Neural cell (in vitro differentiated cells): ENCODE measurements around the gene ARHGAP10. TPM values are rescaled to one million over a fixed set of nuclear protein-coding genes. Genes with fewer than 3 reads are reported as not detected.

ENCODE experiments used
- H2AFZ ChIP-seq: fragments of 200-600, 300-800 bp; sonication (generic), shearing (Covaris generic); 2 replicates; pipeline ENCODE4 v1.6.0; 2014; ENCODE audit warnings: low read depth, mild to moderate bottlenecking, antibody characterized with exemption, low read length, moderate library complexity
- H3F3A ChIP-seq: fragments of 200-600 bp; shearing (Covaris generic); 2 replicates; pipeline ENCODE4 v1.6.1; 2016; ENCODE audit warnings: mild to moderate bottlenecking, moderate library complexity, mixed read lengths, antibody characterized with exemption, low read length; ENCODE audit not compliant: insufficient read depth, poor library complexity, severe bottlenecking
- H3K27ac ChIP-seq: fragments of 200-600, 300-800 bp; sonication (generic), shearing (Covaris generic); 2 replicates; pipeline ENCODE4 v1.5.1; 2014; ENCODE audit warnings: mild to moderate bottlenecking, low read length, moderate library complexity
- H3K27me3 ChIP-seq: fragments of 300-800, 200-600 bp; sonication (generic), shearing (Covaris generic); 2 replicates; pipeline ENCODE4 v1.6.0; 2014; ENCODE audit warnings: mild to moderate bottlenecking, low read depth, low read length, moderate library complexity; ENCODE audit not compliant: insufficient read depth
- H3K36me3 ChIP-seq: fragments of 300-800, 200-600 bp; sonication (generic), shearing (Covaris generic); 2 replicates; pipeline ENCODE4 v1.5.1; 2014; ENCODE audit warnings: mild to moderate bottlenecking, antibody characterized with exemption, low read length, moderate library complexity; ENCODE audit not compliant: insufficient read depth
- H3K4me2 ChIP-seq: fragments of 300-800, 200-600 bp; sonication (generic), shearing (Covaris generic); 2 replicates; pipeline ENCODE4 v1.6.0; 2014; ENCODE audit warnings: mild to moderate bottlenecking, low read length
- H3K4me3 ChIP-seq: fragments of 300-800, 200-600 bp; sonication (generic), shearing (Covaris generic); 2 replicates; pipeline ENCODE4 v1.5.1; 2014; ENCODE audit warnings: mild to moderate bottlenecking, low read length, moderate library complexity
- H3K79me2 ChIP-seq: fragments of 200-600 bp; shearing (Covaris generic); replicated peaks from 2 replicates; pipeline ENCODE4 v1.6.0; 2014; ENCODE audit warnings: mild to moderate bottlenecking, low read length, moderate library complexity; ENCODE audit not compliant: insufficient read depth
- H3K9ac ChIP-seq: fragments of 300-800, 200-600 bp; sonication (generic), shearing (Covaris generic); 2 replicates; pipeline ENCODE4 v1.6.1; 2016; ENCODE audit warnings: mild to moderate bottlenecking, low read length, mixed read lengths
- H3K9me2 ChIP-seq: fragments of 200-600 bp; shearing (Covaris generic); 2 replicates; pipeline ENCODE4 v1.6.1; 2016; ENCODE audit warnings: mild to moderate bottlenecking, low read length, mixed read lengths; ENCODE audit not compliant: insufficient read depth
- H3K9me3 ChIP-seq: fragments of 200-600, 300-800 bp; sonication (generic), shearing (Covaris generic); 2 replicates; pipeline ENCODE4 v1.6.1; 2016; ENCODE audit warnings: mild to moderate bottlenecking, mixed run types, low read length, moderate library complexity, mixed read lengths
- H4K20me1 ChIP-seq: fragments of 200-600 bp; shearing (Covaris generic); 2 replicates; pipeline ENCODE4 v1.6.1; 2016; ENCODE audit warnings: mild to moderate bottlenecking, mixed run types; ENCODE audit not compliant: insufficient read depth
- CTCF ChIP-seq: fragments of 450-650 bp; IDR thresholded peaks from 2 replicates; pipeline ENCODE4 v1.5.1; 2014; ENCODE audit warnings: antibody characterized with exemption, mild to moderate bottlenecking, moderate library complexity; ENCODE audit not compliant: poor library complexity, severe bottlenecking
- EP300 ChIP-seq: fragments of 450-650 bp; conservative IDR thresholded peaks from 2 replicates; pipeline ENCODE4 v1.6.1; 2014; ENCODE audit warnings: antibody characterized with exemption, mild to moderate bottlenecking, moderate library complexity; ENCODE audit not compliant: poor library complexity, severe bottlenecking
- EZH2 ChIP-seq: fragments of 200-600, 300-800 bp; shearing (Covaris generic), sonication (generic); IDR thresholded peaks from 2 replicates; pipeline ENCODE4 v1.6.1; 2014; ENCODE audit warnings: antibody characterized with exemption, low read length, borderline replicate concordance, mild to moderate bottlenecking; ENCODE audit not compliant: insufficient read depth, poor library complexity, severe bottlenecking
- MXI1 ChIP-seq: fragments of 450-650 bp; conservative IDR thresholded peaks from 2 replicates; pipeline ENCODE4 v1.6.1; 2014; ENCODE audit warnings: antibody characterized with exemption, mild to moderate bottlenecking; ENCODE audit not compliant: poor library complexity, severe bottlenecking
- POLR2AphosphoS5 ChIP-seq: IDR thresholded peaks from 2 replicates; pipeline ENCODE4 v1.6.1; 2012
- RAD21 ChIP-seq: fragments of 450-650 bp; conservative IDR thresholded peaks from 2 replicates; pipeline ENCODE4 v1.6.1; 2014; ENCODE audit warnings: antibody characterized with exemption, mild to moderate bottlenecking, moderate library complexity
- SMC3 ChIP-seq: fragments of 450-650 bp; conservative IDR thresholded peaks from 2 replicates; pipeline ENCODE4 v1.6.1; 2014; ENCODE audit warnings: antibody characterized with exemption, mild to moderate bottlenecking, moderate library complexity; ENCODE audit not compliant: poor library complexity
- TAF1 ChIP-seq: IDR thresholded peaks from 2 replicates; pipeline ENCODE4 v1.6.1; 2012; ENCODE audit warnings: low read depth
- polyA plus RNA-seq: library from polyadenylated mRNA; depleted of rRNA; stranded (reverse); fragments of >200 nt; gene quantifications from 2 replicates; pipeline ENCODE4 v1.2.3, GENCODE V29; 2014
- TF ChIP-seq, protein P1 (sequence below): IDR thresholded peaks from 2 replicates; pipeline ENCODE4 v1.6.1; 2012; ENCODE audit warnings: borderline replicate concordance

Gene ARHGAP10
- polyA plus RNA-seq, 1 donor from 2014 or later = 1.2 TPM

- Histone ChIP-seq H2AFZ (no peak overlapping the region), H3K9me2 (no peaks in the 10 kb centered on the region), H3K27me3 (no peaks in the 10 kb centered on the region), H3K27ac (no peak overlapping the region), H3K4me2 (no peak overlapping the region), H3K79me2 (no peaks in the 10 kb centered on the region), H3F3A (no peaks in the 10 kb centered on the region), H4K20me1 (no peaks in the 10 kb centered on the region), H3K36me3 (no peaks in the 10 kb centered on the region), H3K9me3 (no peaks in the 10 kb centered on the region), H3K9ac (no peak overlapping the region), H3K4me3 (no peak overlapping the region)
- TF ChIP-seq MXI1 (no peak), POLR2AphosphoS5 (no peak), SMC3 (no peak), EP300 (no peak), RAD21 (no peak), CTCF (no peak), TAF1 (no peak), EZH2 (no peak)
- TF ChIP-seq, protein P1, sequence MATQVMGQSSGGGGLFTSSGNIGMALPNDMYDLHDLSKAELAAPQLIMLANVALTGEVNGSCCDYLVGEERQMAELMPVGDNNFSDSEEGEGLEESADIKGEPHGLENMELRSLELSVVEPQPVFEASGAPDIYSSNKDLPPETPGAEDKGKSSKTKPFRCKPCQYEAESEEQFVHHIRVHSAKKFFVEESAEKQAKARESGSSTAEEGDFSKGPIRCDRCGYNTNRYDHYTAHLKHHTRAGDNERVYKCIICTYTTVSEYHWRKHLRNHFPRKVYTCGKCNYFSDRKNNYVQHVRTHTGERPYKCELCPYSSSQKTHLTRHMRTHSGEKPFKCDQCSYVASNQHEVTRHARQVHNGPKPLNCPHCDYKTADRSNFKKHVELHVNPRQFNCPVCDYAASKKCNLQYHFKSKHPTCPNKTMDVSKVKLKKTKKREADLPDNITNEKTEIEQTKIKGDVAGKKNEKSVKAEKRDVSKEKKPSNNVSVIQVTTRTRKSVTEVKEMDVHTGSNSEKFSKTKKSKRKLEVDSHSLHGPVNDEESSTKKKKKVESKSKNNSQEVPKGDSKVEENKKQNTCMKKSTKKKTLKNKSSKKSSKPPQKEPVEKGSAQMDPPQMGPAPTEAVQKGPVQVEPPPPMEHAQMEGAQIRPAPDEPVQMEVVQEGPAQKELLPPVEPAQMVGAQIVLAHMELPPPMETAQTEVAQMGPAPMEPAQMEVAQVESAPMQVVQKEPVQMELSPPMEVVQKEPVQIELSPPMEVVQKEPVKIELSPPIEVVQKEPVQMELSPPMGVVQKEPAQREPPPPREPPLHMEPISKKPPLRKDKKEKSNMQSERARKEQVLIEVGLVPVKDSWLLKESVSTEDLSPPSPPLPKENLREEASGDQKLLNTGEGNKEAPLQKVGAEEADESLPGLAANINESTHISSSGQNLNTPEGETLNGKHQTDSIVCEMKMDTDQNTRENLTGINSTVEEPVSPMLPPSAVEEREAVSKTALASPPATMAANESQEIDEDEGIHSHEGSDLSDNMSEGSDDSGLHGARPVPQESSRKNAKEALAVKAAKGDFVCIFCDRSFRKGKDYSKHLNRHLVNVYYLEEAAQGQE = no peak
These were observed 275.9 kb downstream of the ARHGAP10 start for GRCh38 chr4:148007792-148008191.

- H3K27me3 ChIP-seq = no peaks in the 10 kb centered on the region
- TF ChIP-seq RAD21 = no peak
- TF ChIP-seq, protein P1 = no peak
- no peak for TF ChIP-seq EZH2
- no peak for TF ChIP-seq EP300
- TF ChIP-seq MXI1 = no peak
- no peak for TF ChIP-seq SMC3
- no peak for TF ChIP-seq CTCF
- TF ChIP-seq POLR2AphosphoS5 = no peak
- TF ChIP-seq TAF1 = no peak
- no peak overlapping the region for H3K4me3 ChIP-seq
- H2AFZ ChIP-seq = no peak overlapping the region
- no peaks in the 10 kb centered on the region for H3K9me2 ChIP-seq
- no peaks in the 10 kb centered on the region for H4K20me1 ChIP-seq
- no peak overlapping the region for H3K9ac ChIP-seq
- no peaks in the 10 kb centered on the region for H3K79me2 ChIP-seq
- no peaks in the 10 kb centered on the region for H3K9me3 ChIP-seq
- no peaks in the 10 kb centered on the region for H3K36me3 ChIP-seq
- H3K4me2 ChIP-seq = no peak overlapping the region
- H3K27ac ChIP-seq = no peak overlapping the region
- H3F3A ChIP-seq = no peaks in the 10 kb centered on the region
These were observed 283.2 kb downstream of the ARHGAP10 start for GRCh38 chr4:148015058-148015457.
